ENCODE results near the gene RNF169.
"Not testable (repeated sequence)": the region's sequence is repeated elsewhere in the genome, so short reads cannot be mapped to it uniquely, and the experiment has no call there.

RNF169 gene

DNA sequence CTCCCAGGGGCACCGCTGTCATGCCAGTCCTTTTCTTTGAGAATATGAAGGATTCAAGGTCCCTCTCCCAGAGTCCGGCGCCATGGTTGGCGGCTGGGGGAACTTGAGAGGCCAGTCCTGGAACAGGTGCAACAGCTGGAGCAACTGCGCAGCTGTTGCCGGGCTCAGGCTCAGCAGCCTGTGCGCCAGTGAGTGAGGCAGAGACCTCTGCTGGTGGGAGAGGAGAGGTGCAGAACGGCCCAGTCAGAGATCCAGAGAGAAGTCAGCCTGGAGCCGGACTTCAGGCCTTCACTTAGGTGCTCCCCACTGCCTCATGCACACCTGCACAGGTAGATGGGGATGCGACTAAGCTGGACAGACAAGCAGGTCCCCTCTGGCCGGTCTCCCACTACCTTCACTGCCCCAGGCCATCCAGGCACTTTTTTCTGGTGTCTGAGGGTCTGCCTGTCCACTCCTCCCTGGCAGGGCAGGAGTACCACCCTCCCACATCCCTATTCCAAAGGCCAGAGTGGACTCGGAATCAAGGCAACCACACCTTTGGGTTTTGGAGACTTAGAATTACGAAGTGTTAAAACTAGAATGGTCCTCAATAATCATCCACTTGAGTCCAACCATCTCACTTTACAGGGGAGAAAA lies 22.0 kb upstream of the RNF169 start:
- DNase-seq (ENCODE audit: low read depth, low spot score): peak; percentile 47

DNA sequence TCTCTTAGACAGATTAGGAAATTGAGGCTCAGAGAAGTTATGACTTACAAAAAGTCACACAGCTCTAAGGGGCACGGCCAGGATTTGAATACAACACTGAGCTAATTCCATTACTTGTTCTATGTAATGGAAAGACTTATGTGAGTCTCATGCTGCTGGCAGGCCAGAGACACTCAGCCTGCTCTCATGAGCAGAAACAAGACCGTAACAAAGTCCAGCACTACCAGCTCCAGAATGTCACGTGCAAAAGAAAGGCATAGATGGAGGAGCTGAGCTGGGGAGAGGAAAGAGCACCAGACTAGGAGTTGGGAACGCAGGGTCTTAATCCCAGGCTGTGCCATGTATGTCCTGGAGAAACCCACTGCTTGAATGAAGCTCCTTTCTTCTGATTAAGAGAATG lies 19.3 kb upstream of the RNF169 start:
- no peak for DNase-seq (ENCODE audit: low read depth, low spot score)

DNA sequence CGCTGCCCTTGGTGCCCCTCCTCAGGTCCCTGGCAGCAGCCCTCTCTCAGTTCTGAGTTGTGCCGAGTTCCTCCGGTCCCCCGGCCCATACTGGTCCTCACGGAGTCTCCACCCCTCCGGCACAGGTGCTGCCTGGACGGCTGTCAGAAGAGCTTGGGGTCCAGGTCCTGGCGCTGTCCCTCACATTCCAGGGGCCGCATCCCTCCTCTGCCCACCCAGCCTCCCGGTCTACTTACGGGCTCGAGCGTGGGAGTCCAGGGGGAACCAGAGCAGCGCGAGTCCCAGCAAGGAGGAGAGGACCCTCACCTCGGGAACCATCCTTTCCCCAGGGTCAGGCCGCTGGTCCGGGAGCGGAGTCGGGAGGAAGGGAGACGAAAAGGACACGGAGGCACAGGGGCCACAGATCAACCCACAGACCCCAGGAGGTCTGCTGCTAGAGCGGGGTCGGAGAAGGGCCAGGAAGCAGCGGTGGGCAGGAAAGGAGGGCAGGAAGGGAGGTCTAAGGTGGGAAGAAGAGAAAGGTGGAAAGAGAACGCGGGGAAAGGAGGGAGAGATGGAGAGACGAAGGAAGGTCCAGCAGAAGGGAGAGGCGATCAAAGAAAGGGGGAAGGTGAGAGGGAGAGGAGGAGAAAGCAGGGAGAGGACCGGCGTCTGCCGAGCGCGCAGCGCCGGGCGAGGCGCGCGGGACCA lies 17.9 kb upstream of the RNF169 start:
- DNase-seq (ENCODE audit: low read depth, low spot score): no peak

DNA sequence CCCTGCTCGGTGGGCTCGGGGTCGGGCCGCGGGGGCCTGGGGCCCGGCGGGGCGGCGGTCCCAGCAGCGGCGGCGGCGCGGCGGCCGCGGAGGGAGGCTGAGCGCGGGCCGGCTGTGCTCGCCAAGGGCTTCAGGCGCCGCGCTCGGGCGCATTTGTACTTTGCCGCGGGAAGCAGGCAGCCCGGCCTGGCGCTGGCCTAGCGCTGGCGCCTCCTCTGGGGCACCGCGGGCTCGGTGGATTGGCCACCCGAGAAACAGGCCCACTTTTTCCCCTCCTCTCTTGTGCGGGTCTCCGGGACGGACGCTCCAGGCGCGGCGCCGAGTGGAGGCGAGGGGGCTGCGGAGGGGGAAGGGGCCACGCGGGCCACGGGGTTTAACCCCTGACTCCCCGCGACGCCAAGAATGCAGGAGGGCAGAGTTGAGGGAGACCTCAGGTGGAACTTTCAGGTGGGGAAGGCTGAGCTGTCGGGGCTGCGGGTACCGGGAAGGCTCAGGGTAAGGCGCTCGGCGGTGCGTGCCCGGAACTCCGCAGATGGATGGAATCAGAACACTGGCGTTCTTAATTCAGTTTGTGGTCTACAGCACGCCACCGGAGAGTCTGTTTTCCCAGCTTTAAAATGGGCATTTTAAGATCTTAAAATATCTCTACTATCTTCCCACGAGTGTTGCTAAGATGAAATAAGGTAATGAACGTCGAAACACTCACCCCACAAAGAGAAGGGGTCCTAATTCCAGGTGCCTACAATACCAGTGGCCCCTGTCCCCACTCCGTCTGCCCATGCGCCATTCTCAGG lies 17.2 kb upstream of the RNF169 start, which contains the start of gene CHRDL2:
TSS of gene CHRDL2 (minus strand) at position 126 of the 794 bp plus-strand sequence. CDS start 538 bp downstream, outside the sequence.
- no peak for DNase-seq (ENCODE audit: low read depth, low spot score)

DNA sequence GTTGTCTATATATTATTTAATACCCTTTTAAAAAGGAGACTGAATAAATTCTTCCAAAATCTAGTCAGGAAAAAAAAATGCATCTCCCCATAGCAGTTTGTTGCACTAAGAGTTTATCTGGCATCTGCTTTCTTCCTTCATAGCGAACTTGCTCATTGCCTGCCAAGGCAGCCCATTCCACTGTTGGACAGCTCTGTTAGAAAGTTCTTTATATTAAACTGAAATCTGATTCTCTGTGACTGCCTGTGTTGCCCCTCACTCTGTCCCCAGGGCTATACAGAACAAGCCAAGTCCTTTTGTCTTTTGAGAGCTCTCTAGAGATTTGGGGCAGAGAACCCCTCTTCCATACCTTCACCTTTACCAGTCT lies 14.1 kb upstream of the RNF169 start:
- DNase-seq (ENCODE audit: low read depth, low spot score): no peak

DNA sequence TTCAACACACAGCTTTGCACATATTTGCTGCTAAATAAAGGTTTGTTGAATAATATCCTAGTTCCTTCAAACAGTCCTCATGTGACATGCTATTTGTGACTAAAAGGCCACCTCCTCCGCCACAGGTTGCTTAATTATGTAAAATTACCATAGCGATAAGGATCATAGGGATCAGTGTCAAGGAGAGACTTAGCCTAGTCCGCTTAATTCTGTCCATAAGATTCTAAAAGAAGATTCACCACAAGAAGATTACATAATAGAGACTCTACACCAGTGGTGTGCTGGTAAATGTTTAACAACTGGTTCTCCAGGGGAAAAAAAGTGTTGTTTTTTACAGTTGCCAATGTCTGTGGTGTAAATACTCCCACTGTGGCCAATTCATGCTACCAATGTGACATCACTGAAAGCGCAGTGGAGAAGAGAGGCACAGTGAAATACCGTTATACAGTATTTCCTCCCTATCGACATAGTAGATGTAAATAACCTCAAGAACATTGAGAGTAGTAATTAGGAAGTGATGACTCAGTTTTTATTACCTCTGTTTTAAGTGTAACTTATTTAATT lies 13.2 kb upstream of the RNF169 start:
- DNase-seq (ENCODE audit: low read depth, low spot score): no peak

DNA sequence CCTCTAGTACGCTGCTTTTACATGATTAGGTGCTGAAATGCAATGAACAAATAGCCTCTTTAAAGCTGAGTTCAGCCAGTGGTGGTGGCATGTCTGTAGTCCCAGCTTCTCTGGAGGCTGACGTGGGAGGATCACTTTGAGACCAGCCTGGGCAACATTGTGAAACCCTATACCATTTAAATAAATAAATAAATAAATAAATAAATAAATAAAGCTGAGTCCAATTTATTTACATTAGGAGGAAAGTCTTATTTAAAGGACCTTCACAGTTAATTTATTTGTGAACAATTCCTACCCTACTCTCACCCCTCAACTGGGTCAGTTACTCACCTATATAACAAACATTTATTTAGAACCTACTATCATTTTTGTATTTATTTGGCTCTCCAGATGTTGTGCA lies 12.6 kb upstream of the RNF169 start:
- no peak for DNase-seq (ENCODE audit: low read depth, low spot score)

DNA sequence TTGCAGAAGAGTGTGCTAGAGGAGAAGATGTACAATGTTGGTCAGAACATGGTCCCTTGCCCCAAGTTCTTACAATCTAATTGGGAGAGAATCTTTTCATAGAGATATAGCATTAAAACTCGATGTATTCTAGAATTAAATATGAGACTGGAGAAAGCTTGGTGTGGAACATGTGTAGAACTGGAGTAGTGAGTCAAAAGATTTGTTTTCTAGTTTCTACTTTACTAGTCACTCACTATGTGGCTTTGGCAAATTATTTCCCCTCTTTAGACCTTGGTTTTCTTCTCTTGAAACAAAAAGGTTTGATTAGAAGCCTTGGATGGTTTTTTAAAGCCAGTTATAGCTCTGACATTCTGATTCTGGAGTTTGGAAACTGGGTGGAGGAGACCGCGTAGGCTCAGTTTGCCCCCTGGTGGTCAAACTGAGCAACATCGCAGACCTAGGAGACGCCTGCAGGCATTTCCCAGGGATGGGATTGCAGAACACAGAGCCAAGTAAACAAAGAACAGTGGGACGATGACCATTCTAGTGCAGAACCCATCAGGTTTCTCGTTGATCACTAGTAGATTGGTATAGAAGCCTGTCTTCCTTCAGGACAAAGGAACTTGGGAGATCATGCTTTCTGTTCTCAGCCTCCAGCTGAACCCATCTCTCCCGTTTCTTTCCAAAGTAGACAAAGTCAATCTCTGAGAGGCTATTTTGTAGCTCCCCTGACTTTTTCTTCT lies 8.9 kb upstream of the RNF169 start:
- peak; percentile 70 for DNase-seq (ENCODE audit: low read depth, low spot score)

DNA sequence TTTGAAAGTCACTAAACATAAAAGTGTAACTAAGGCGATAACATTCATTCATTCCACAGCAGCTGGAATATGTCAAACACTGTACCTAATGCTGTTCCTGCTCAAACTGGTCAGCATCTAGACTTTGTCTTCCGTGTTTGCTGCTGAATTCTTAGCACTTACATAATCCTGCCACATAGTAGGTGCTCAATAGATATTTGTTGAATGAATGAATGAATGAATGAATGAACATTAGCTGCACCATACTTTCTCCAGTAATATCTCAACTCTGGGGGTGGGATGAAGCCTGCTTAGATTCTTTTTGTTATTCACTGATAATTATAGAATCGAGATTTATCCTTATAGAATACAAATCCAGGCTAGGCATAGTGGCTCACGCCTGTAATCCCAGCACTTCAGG lies 6.6 kb upstream of the RNF169 start:
- DNase-seq (ENCODE audit: low read depth, low spot score): no peak

DNA sequence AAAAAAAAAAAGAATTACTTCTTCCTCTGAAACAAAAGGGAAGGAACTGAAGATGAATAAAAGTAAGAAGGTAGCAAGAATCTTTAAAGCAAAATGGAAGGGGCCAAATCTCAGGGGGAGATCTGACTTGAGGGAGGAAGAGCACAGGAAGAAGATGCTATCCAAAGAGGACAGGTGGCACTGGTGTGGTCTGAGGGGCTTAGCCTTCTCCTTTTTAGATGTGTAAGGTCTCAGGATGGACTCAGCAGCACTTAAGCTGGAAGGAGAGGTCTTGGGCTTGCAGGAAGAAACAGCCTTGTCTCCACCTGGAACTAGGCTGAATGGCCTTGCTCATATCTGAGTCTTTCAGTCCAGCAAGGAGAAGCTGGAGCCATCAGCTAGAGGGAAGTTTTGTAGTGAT lies 5.0 kb upstream of the RNF169 start:
- no peak for DNase-seq (ENCODE audit: low read depth, low spot score)

DNA sequence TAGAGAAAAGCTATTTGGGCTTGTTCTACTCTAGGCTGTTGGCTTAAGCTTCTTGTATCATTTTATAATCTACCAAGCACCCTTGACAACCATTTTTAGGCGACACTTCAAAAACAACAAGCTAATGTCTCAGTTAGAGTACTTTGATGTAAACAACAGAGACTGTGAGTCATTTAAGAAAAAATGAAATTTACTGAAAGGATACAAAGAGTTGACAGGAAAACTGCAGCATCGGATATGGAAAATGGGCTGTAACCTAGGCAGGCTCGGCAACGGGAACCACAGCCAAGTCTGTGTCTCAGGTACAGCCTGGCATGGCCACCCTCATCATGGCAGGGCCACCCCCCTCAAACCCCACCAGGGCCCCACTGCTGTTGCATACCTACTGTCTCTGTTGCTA lies 4.4 kb upstream of the RNF169 start:
- DNase-seq (ENCODE audit: low read depth, low spot score): no peak

DNA sequence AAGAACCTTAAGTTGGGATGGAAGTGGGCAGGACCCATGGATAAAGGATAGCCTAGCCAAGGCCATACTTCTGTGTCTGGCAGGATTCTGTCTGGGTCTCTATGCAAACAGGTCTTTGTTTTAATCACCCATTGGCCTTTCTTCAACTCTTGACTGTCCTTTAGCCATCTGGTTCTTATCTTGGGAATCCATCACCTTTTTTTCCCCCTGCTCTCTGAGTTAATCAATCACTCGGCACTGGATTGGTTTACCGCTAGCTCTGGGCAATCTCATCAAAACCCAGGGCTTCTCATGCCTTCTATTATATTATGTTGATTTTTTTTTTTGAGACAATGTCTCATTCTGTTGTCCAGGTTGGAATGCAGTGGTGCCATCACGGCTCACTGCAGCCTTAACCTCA lies 1.8 kb upstream of the RNF169 start:
- no peak for DNase-seq (ENCODE audit: low read depth, low spot score)

DNA sequence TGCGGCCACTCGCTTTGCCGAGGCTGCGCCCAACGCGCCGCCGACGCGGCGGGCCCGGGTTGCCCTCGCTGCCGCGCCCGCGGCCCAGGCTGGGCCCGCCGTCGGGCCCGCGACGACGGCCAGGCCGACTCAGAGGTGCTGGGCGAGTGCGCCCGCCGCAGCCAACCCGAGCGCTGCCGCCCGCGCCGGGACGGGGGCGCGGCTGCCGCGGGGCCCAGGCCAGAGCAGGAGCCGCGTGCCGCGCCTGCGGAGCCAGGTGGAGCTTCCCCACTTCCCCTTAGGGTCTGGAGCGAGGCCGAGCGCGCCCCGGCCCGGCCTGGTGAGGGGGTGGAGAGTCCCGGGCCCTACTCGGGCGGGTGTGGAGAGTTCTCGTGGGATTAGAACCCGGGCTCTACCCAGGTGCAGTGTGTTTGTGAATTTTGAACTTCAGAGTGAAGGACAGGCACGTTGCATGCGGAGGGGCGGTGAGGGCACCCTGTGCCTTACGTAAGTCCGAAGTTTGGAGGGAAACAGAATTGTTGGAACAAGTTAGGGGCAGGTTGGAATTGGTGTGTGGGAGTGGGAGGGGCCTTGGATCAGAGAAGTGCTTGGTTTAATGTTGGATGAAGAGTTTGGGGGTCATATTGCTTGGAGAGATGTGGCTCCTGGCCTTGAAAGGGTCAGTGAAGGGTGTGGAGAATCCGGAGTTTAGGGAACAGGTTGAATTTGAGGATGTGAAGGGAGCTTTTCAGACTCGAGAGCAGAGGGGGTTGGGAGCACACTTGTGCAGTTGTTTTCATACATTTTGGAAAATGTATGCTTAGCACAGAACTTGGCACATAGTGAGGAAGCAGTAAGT lies 697 bp downstream of the RNF169 start:
- DNase-seq (ENCODE audit: low read depth, low spot score): no peak

DNA sequence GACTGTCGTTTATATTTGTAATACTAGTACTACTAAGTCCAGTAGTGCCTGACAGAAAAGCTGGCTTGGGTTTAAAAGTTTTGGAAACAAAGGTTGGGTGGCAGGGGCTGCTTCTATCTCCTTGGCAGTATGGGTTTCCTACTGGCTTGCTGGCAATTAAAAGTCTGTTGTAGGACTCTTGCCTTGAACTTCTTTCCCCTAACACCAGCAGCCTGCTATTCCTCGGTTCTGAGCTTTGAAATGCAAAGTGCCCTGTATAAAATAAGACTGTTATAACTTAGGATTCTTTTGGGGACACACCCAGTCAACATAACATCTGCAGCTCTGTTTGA lies 1.3 kb downstream of the RNF169 start:
- no peak for DNase-seq (ENCODE audit: low read depth, low spot score)

DNA sequence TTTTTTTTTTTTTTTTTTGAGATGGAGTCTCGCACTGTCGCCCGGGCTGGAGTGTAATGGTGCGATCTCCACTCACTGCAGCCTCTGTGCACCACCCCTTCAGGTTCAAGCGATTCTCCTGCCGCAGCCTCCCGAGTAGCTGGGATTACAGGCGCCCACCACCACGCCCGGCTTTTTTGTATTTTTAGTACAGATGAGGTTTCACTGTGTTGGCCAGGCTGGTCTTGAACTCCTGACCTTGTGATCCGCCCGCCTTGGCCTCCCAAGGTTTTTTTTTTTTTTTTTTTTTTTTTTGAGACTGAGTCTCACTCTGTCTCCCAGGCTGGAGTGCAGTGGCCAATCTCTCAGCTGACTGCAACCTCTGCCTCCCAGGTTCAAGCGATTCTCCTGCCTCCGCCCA lies 1.9 kb downstream of the RNF169 start:
- DNase-seq (ENCODE audit: low read depth, low spot score): not testable (repeated sequence)

DNA sequence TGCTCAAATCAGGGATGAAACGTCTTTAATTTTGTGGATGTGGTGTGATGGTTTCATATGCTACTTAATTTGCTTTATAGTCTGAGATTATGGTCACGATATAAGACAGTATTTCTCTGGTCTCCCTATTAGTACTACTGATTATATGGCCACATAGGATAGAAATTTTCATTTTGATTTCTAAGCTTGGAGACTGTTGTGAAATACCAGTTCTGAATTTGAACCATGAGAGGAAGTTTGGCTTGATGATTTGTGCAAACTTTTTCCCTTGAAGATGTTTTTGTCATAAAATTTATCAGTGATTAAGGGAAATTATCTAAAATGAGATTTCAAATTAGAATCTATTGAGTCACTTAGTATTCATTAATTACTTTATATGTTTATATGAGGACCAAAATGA lies 2.7 kb downstream of the RNF169 start:
- DNase-seq (ENCODE audit: low read depth, low spot score): no peak

DNA sequence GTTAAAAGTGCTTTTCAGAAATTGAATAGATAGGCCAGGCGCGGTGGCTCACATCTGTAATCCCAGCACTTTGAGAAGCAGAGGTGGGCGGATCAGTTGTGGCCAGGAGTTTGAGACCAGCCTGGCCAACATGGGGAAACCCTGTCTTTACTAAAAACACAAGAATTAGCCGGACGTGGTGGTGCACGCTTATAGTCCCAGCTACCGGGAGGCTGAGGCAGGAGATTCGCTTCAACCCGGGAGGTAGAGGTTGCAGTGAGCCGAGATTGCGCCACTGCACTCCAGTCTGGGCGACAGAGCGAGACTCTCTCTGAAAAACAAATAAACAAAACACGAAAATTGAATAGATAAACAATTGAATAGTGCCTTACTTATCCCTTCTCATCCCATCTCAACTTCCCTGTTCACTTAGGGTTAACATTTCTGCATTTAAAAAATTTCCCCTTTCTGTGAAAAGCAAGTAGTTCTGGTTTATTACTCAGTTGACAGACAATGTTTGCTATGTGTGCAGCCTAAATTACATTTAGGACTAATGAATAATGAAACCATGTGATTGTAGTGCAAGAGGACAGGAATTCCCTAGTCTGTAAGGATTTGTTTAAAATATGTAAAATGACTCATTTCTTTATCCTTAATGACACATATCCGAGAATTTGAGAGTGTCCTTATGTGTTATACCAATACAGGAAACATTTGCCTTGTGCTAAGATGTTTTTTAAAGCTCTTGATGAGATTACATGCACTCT lies 6.0 kb downstream of the RNF169 start:
- DNase-seq (ENCODE audit: low read depth, low spot score): no peak

DNA sequence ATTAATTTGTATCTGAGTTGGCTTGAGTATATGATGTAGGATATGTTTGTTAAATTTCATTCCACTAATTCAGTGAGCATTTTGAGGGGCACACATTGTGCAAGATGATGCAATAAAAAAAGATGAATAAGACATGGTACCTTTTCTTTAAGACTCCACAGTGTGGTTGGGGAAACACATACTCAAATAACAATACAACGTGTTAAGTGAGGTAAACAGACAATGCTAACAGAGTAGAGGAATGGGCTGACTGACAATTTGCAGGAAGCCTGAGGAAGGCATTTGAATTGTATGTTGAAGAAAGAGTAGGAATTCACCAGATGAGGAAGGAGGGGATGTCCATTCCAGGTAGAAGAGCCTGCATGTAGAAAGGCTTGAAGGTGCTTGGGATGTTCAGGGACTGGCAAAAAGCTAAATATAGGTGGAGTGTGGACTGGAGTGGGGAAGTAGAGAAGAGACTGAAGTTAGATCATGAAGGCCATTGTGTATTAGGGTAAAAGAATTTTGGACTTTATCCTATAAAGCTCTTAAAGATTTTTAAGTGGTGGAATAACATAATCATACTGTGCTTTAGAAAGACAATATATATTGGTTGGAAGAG lies 6.8 kb downstream of the RNF169 start:
- no peak for DNase-seq (ENCODE audit: low read depth, low spot score)

DNA sequence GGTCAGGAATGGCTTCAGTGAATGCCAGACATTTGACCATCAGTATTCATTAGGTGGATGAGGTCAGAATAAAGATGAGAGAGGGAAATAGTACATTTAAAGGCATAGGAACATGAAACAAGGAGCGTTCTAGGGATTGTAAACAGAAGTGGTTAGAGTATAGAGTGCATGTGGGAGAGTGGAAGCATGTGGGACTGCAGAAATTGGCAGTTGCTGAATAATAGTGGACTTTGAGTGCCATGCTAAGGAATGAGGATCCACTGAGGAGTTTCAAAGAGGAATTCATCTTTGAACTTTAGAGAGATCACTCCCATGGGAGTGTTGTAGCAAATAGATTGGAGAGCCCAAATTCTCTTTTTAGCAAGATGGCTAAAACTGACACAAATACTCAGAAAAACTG lies 7.9 kb downstream of the RNF169 start:
- no peak for DNase-seq (ENCODE audit: low read depth, low spot score)

DNA sequence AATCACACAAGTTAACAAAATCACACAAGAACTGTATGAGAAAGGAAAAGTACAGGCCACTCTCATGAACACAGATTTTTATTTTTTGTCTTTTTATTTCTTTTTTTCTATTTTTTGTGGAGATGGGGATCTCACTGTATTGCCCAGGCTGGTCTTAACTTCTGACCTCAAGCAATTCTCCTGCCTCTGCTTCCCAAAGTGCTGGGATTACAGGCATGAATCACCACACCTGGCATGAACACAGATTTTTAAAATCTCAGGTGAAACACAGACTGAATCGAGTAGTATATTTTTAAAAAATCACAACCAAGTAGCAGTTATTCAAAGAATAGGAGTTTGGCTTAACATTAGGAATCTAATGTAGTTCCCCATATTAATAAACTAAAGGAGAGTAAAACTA lies 18.3 kb downstream of the RNF169 start:
- no peak for DNase-seq (ENCODE audit: low read depth, low spot score)
